Type B pancreatic cell (in vitro differentiated cells): ENCODE data around the gene DNAL4. TPM values are rescaled to one million over a fixed set of nuclear protein-coding genes. Genes with fewer than 3 reads are reported as not detected.
A peak's percentile ranks its signal among the peaks of the same experiment; 100 is the strongest.

Experiments used
- DNase-seq: peaks from one replicate; pipeline ENCODE4 v3.0.0; 2021; ENCODE audit warnings: mixed read lengths; ENCODE audit not compliant: unreplicated experiment; ENCODE audit errors: extremely low spot score
- H3K27ac Mint-ChIP-seq: 2 replicates; pipeline ENCODE4 v1.8.0; 2021; ENCODE audit warnings: mild to moderate bottlenecking, mixed read lengths
- H3K27me3 Mint-ChIP-seq: 2 replicates; pipeline ENCODE4 v1.8.0; 2021; ENCODE audit warnings: mixed read lengths
- H3K36me3 Mint-ChIP-seq: 2 replicates; pipeline ENCODE4 v1.8.0; 2021; ENCODE audit warnings: mixed read lengths
- H3K4me1 Mint-ChIP-seq: one replicate; pipeline ENCODE4 v1.8.0; 2021; ENCODE audit warnings: mixed read lengths; ENCODE audit not compliant: unreplicated experiment
- H3K4me3 Mint-ChIP-seq: 2 replicates; pipeline ENCODE4 v1.8.0; 2021; ENCODE audit warnings: mild to moderate bottlenecking, mixed read lengths
- H3K9me3 Mint-ChIP-seq: 2 replicates; pipeline ENCODE4 v1.8.0; 2021; ENCODE audit warnings: mixed read lengths
- total RNA-seq: library from RNA; stranded (reverse); gene quantifications from 2 replicates; pipeline ENCODE4 v1.2.1, GENCODE V29; 2021; ENCODE audit warnings: low replicate concordance
- TF ChIP-seq, protein P1 (sequence below): fragments of 200-600 bp; sonication (generic); conservative IDR thresholded peaks from 2 replicates; pipeline ENCODE4 v1.5.0; 2021; ENCODE audit warnings: antibody characterized with exemption, mild to moderate bottlenecking

The DNAL4 gene
- total RNA-seq, 1 donor from 2014 or later: 23.9 TPM

DNA sequence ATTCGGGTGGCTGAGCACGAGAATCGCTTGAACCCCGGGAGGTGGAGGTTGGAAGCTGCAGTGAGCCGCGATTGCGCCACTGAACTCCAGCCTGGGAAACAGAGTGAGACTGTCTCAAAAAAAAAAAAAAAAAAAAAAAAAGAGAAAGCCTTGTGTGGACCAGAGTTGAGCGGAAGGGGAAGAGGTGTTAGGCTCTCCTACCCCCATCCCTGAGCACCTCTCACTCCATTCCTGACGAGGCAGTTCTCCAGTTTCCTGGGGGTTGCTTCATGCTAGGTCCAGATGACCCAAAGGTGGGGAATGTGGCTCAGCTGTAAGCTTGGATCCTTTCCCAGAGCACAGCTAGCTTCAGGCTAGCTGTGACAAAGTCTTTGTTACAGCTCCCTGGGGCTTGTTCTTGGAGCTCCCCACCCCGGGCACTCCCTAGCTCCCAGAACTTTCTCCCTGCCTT lies 8.8 kb upstream of the DNAL4 start:
- no peaks in the 10 kb centered on the region for H3K4me1 Mint-ChIP-seq
- no peak overlapping the region for H3K27ac Mint-ChIP-seq
- no peak overlapping the region for H3K4me3 Mint-ChIP-seq
- peaks cover 65% of the 10 kb centered on the region for H3K27me3 Mint-ChIP-seq
- no peaks in the 10 kb centered on the region for H3K9me3 Mint-ChIP-seq
- no peaks in the 10 kb centered on the region for H3K36me3 Mint-ChIP-seq
- TF ChIP-seq, protein P1, sequence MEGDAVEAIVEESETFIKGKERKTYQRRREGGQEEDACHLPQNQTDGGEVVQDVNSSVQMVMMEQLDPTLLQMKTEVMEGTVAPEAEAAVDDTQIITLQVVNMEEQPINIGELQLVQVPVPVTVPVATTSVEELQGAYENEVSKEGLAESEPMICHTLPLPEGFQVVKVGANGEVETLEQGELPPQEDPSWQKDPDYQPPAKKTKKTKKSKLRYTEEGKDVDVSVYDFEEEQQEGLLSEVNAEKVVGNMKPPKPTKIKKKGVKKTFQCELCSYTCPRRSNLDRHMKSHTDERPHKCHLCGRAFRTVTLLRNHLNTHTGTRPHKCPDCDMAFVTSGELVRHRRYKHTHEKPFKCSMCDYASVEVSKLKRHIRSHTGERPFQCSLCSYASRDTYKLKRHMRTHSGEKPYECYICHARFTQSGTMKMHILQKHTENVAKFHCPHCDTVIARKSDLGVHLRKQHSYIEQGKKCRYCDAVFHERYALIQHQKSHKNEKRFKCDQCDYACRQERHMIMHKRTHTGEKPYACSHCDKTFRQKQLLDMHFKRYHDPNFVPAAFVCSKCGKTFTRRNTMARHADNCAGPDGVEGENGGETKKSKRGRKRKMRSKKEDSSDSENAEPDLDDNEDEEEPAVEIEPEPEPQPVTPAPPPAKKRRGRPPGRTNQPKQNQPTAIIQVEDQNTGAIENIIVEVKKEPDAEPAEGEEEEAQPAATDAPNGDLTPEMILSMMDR: no peak
- no peak for DNase-seq

DNA sequence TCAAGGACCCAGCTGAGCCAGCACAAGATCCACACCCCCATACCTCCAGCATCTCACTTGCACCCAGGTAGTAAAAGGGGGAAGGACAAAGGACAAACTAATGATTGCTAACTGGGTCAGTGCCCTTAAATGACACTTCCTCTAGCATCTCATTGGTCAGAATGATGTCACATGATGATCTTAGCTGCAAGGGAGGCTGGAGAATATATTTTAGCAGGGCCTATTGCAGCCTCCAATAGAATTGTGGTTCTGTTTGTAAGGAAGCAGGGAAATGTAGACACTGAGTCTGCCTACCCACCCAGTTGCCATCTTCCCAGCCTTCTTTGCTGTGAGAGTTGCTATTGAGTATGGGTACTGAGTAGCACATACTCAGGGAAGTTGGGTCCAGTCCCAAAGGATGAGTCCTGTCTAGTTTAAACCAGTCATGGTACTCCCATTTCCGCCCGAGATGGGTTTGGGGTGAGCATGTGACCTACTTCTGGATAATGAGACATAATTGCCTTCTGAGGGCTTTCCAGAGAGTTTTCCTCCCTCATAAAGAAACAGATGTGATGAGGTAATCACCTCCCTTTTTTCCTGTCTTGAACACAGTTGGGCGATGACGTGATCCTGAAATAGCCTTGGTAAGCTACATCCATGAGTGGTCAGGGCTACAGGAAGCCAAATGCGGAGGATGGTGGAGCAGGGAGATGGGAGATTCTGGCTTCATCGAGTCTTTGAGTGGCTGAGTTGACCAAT lies 5.5 kb upstream of the DNAL4 start:
- Mint-ChIP-seq H3K9me3 (no peaks in the 10 kb centered on the region), H3K4me1 (peaks cover under 1% of the 10 kb centered on the region), H3K36me3 (no peaks in the 10 kb centered on the region), H3K27ac (no peak overlapping the region), H3K27me3 (peaks cover 86% of the 10 kb centered on the region), H3K4me3 (no peak overlapping the region)
- DNase-seq: no peak
- TF ChIP-seq, protein P1: no peak

DNA sequence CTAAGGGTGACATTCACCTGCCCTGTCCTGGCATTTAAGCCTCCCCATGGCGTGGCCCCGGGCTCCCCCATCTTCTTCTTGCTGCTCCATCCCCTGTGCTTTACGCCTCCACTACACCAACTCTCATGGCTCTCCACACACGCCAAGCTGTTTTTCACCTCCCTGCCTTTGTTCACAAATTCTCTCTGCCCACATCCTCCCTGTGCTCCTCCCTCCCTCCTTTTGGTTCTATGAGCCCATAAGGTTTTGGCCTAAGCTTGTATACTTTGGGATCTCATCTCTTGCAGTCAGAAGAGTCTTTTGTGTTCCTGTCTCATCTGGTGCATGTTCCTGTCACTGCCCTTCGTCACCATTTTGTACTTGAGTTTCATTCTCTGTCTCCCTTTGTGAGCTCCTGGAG lies 4.6 kb upstream of the DNAL4 start:
- peaks cover 80% of the 10 kb centered on the region for H3K27me3 Mint-ChIP-seq
- H3K9me3 Mint-ChIP-seq: no peaks in the 10 kb centered on the region
- no peak overlapping the region for H3K27ac Mint-ChIP-seq
- TF ChIP-seq, protein P1: no peak
- no peak for DNase-seq
- no peak overlapping the region for H3K4me3 Mint-ChIP-seq
- H3K4me1 Mint-ChIP-seq: peaks cover 5% of the 10 kb centered on the region
- no peaks in the 10 kb centered on the region for H3K36me3 Mint-ChIP-seq

DNA sequence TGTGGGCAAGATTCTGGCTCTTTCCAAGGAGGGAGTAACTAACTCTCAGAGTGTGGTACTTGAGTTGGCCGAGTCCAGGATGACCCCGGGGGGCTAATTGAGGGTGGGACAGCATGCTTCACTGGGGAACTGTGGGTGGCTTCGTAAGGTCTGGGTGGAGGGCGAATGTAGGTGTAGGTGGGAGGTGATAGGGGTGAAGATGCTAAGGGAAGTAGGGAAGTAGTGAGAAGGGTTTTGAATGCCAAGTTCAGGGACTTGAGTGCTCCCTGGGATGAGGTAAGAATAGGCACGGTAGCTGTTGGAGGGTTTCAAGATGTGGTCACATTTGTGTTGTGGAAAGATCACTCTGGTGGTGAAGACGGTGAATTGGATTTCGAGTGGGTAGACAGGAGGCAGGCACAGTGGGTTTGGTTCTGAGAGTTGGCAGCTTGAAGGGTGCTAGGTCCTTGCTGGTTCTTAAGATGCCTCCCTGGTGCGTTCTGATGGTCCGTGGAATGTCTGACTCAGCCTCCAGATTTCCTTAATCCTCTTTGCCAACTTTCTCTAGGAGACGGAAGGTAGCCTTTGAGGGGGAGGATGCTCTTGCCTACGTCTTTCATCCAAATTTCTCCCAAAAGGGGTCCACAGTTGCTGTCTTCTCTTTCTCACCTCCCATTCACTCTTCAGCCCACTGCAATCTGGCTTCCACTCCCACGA lies 2.5 kb upstream of the DNAL4 start:
- H3K9me3 Mint-ChIP-seq: no peaks in the 10 kb centered on the region
- H3K36me3 Mint-ChIP-seq: no peaks in the 10 kb centered on the region
- TF ChIP-seq, protein P1: no peak
- no peak overlapping the region for H3K4me3 Mint-ChIP-seq
- H3K27ac Mint-ChIP-seq: no peak overlapping the region
- peaks cover 65% of the 10 kb centered on the region for H3K27me3 Mint-ChIP-seq
- H3K4me1 Mint-ChIP-seq: peaks cover 12% of the 10 kb centered on the region
- DNase-seq: no peak

DNA sequence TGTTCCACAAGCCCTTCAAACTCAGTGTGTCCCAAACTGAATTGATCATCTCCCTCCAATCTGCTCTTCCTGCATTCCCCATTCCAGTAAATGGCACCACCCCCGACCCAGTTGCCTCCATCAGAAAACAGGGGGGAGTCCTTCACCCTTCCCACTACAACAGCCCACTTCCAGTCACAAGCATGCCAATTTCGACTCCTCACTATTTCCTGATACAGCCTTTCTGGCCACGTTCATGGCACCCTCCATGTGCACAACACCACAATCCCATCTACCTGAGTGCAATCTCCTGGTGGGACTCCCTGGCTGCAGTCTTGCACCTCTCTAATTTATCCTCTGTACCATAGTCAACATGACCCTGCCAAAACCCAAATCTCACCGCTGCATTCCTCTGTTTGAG lies 1.6 kb upstream of the DNAL4 start:
- TF ChIP-seq, protein P1: no peak
- Mint-ChIP-seq H3K9me3 (no peaks in the 10 kb centered on the region), H3K36me3 (no peaks in the 10 kb centered on the region), H3K4me3 (peak overlapping the region; percentile 4), H3K27ac (no peak overlapping the region), H3K27me3 (peaks cover 56% of the 10 kb centered on the region), H3K4me1 (peaks cover 12% of the 10 kb centered on the region)
- no peak for DNase-seq
